Measurements from ENCODE around the gene DPH3. TPM values are rescaled to one million over a fixed set of nuclear protein-coding genes. Genes with fewer than 3 reads are reported as not detected.

Gene DPH3
- total RNA-seq, 1 experiment from 2014 or later, result 27.8 TPM

- TF ChIP-seq ATF6 (CRISPR knock-in tag; IDR thresholded peaks at IDR 0.05), result no peak
- no peak for TF ChIP-seq ATF1 (CRISPR knock-in tag; IDR thresholded peaks at IDR 0.05)
- no peak for TF ChIP-seq ELF4 (CRISPR knock-in tag; IDR thresholded peaks at IDR 0.05; ENCODE audit: low read depth)
- TF ChIP-seq GABPB1 (CRISPR knock-in tag; IDR thresholded peaks at IDR 0.05), result no peak
- TF ChIP-seq ZNF423 (CRISPR knock-in tag; IDR thresholded peaks at IDR 0.05), result no peak
- no peak for TF ChIP-seq E2F5 (CRISPR knock-in tag; IDR thresholded peaks at IDR 0.05)
Measured at GRCh38 chr3:16227566-16227965, 37.2 kb downstream of the DPH3 start (continued).

GRCh38 chr3:16224325-16224724 lies 40.4 kb downstream of the DPH3 start:
- H3K27ac Mint-ChIP-seq, result no peak overlapping the region
- CTCF ChIA-PET, result no interaction called here
- ATAC-seq (no peak), DNase-seq (ENCODE audit: low spot score) (no peak)
- H3K4me1 Mint-ChIP-seq, result no peaks in the 10 kb centered on the region; the same call in 1 of the 2 replicates
- POLR2A ChIA-PET, result no interaction called here
- H3K9me3 Mint-ChIP-seq, result no peaks in the 10 kb centered on the region
- no peak overlapping the region for H3K4me3 Mint-ChIP-seq
- no peaks in the 10 kb centered on the region for H3K36me3 Mint-ChIP-seq
- peaks cover 4% of the 10 kb centered on the region; the same call in 1 of the 2 replicates for H3K27me3 Mint-ChIP-seq (ENCODE audit: low read depth)
- TF ChIP-seq USF2 (CRISPR knock-in tag; IDR thresholded peaks at IDR 0.05) (no peak), CREB1 (CRISPR knock-in tag; IDR thresholded peaks at IDR 0.05) (no peak), KAT7 (CRISPR knock-in tag; IDR thresholded peaks at IDR 0.05; ENCODE audit: borderline replicate concordance) (no peak), ETV6 (CRISPR knock-in tag; IDR thresholded peaks at IDR 0.05) (no peak), CTCF (IDR thresholded peaks at IDR 0.05) (no peak), PRDM15 (CRISPR knock-in tag; IDR thresholded peaks at IDR 0.05) (no peak), MLX (CRISPR knock-in tag; IDR thresholded peaks at IDR 0.05) (no peak), ZSCAN18 (CRISPR knock-in tag; IDR thresholded peaks at IDR 0.05) (no peak), E2F4 (CRISPR knock-in tag; IDR thresholded peaks at IDR 0.05; ENCODE audit: borderline replicate concordance, low read depth) (no peak), JAZF1 (CRISPR knock-in tag; IDR thresholded peaks at IDR 0.05) (no peak), IRF1 (CRISPR knock-in tag; IDR thresholded peaks at IDR 0.05) (no peak), JUN (CRISPR knock-in tag; IDR thresholded peaks at IDR 0.05) (no peak), MYBL2 (CRISPR knock-in tag; IDR thresholded peaks at IDR 0.05) (no peak), ZNF512 (CRISPR knock-in tag; IDR thresholded peaks at IDR 0.05; ENCODE audit: borderline replicate concordance) (no peak), TCF7 (CRISPR knock-in tag; IDR thresholded peaks at IDR 0.05; ENCODE audit: low read depth) (no peak)
